ENCODE measurements around the gene USP30. TPM values are rescaled to one million over a fixed set of nuclear protein-coding genes. Genes with fewer than 3 reads are reported as not detected.

The USP30 gene
- total RNA-seq, 1 experiment from 2014 or later: 7.8 TPM

- Histone ChIP-seq H3K27me3 (ENCODE audit: insufficient read depth, low read length) (no peaks in the 10 kb centered on the region), H3K23ac (ENCODE audit: insufficient read length, low read depth, low read length) (no peak overlapping the region), H3K56ac (ENCODE audit: insufficient read length, low read depth, low read length) (no peak overlapping the region), H3T11ph (ENCODE audit: low read length) (no peak overlapping the region), H2BK12ac (ENCODE audit: insufficient read length, low read depth, low read length) (no peak overlapping the region), H2AFZ (ENCODE audit: low read length) (no peak overlapping the region), H3K4ac (ENCODE audit: low read depth, low read length) (no peak overlapping the region), H3K18ac (ENCODE audit: insufficient read length, low read depth, low read length) (no peak overlapping the region), H3K9ac (ENCODE audit: extremely low read depth, insufficient read length, low read length) (no peak overlapping the region), H3K14ac (ENCODE audit: insufficient read depth, low read length) (no peak overlapping the region), H4K8ac (replicated peaks; ENCODE audit: insufficient read length, low read depth, low read length) (no peak overlapping the region), H3K4me2 (ENCODE audit: insufficient read depth, insufficient read length, low read length) (no peak overlapping the region), H2BK120ac (ENCODE audit: low read depth, low read length, poor library complexity, severe bottlenecking) (no peak overlapping the region), H2BK20ac (ENCODE audit: low read depth, low read length, poor library complexity, severe bottlenecking) (no peak overlapping the region), H2AK5ac (ENCODE audit: insufficient read length, low read length) (no peak overlapping the region), H3K23me2 (ENCODE audit: insufficient read length, low read depth, low read length, poor library complexity, severe bottlenecking) (no peaks in the 10 kb centered on the region), H4K5ac (ENCODE audit: insufficient read length, low read depth, low read length) (no peak overlapping the region), H2BK5ac (ENCODE audit: insufficient read length, low read length) (no peak overlapping the region), H3K27ac (ENCODE audit: insufficient read length, low read depth, low read length) (no peak overlapping the region), H3K79me2 (ENCODE audit: insufficient read depth, low read length) (no peaks in the 10 kb centered on the region), H4K91ac (ENCODE audit: insufficient read length, low read depth, low read length) (no peak overlapping the region), H3K9me3 (ENCODE audit: control insufficient read depth, low read depth, low read length) (no peaks in the 10 kb centered on the region), H2BK15ac (ENCODE audit: low read depth, low read length) (no peak overlapping the region), H3K79me1 (ENCODE audit: insufficient read depth, low read depth, low read length, poor library complexity, severe bottlenecking) (no peaks in the 10 kb centered on the region), H4K20me1 (ENCODE audit: control insufficient read depth, insufficient read depth, insufficient read length) (no peaks in the 10 kb centered on the region), H3K4me1 (ENCODE audit: insufficient read depth, low read length) (no peaks in the 10 kb centered on the region)
- no peaks in the 10 kb centered on the region for H3K9me3 Mint-ChIP-seq
- DNase-seq: no peak
- no peak for TF ChIP-seq CTCF (conservative IDR thresholded peaks at IDR 0.05)
- H3K4me3 Mint-ChIP-seq: no peak overlapping the region
- peaks cover 8 to 10% of the 10 kb centered on the region in 2 experiments for H3K4me1 Mint-ChIP-seq
- peak overlapping the region in 1 of 3 experiments; percentile 19; a peak in 1 of 7 replicates for H3K27ac Mint-ChIP-seq
- peaks cover 26% of the 10 kb centered on the region for H3K27me3 Mint-ChIP-seq (ENCODE audit: low read depth)
- no CpG with 5 or more reads among the region's 4 CpGs for WGBS (ENCODE audit: extremely low coverage, insufficient read length, low lambda C conversion rate)
- H3K36me3 Mint-ChIP-seq (ENCODE audit: insufficient read depth in 1 of 3, low read depth in 3 of 3): no peaks in the 10 kb centered on the region
Observed at GRCh38 chr12:109018296-109018695, 34.1 kb upstream of the USP30 start.
